ENCODE measurements around the gene ALDH7A1.

GRCh38 chr5:126635585-126635984 is 40.6 kb upstream of the ALDH7A1 start:
- no peak for TF ChIP-seq BHLHE40 (IDR thresholded peaks at IDR 0.05; ENCODE audit: borderline replicate concordance in 1 of 2, low read depth in 2 of 2, low read length in 1 of 2)
- no peak for TF ChIP-seq EZH2 (IDR thresholded peaks at IDR 0.05; ENCODE audit: borderline replicate concordance, control insufficient read depth, low read depth, low read length)
- no peak for TF ChIP-seq PKNOX1 (IDR thresholded peaks at IDR 0.05)
- no peak for TF ChIP-seq CTCF (IDR thresholded peaks at IDR 0.05 in 2 of 3, conservative IDR thresholded peaks at IDR 0.05 in 1 of 3; ENCODE audit: control insufficient read depth in 2 of 3, extremely low read depth in 1 of 3, insufficient read depth in 1 of 3, low read depth in 3 of 3, low read length in 3 of 3)
- TF ChIP-seq POLR2A (IDR thresholded peaks at IDR 0.05; ENCODE audit: low read depth, low read length) = no peak
- TF ChIP-seq SIN3A (IDR thresholded peaks at IDR 0.05; ENCODE audit: low read depth, low read length) = no peak
- no peak for TF ChIP-seq REST (IDR thresholded peaks at IDR 0.05; ENCODE audit: low read depth, low read length)
- no peak for TF ChIP-seq MAX (IDR thresholded peaks at IDR 0.05; ENCODE audit: low read depth, low read length)
- TF ChIP-seq SMAD1 (IDR thresholded peaks at IDR 0.05; ENCODE audit: low read depth, partially characterized antibody) = no peak
- no peak for TF ChIP-seq FOXM1 (IDR thresholded peaks at IDR 0.05; ENCODE audit: low read depth, low read length)
- TF ChIP-seq SIX5 (IDR thresholded peaks at IDR 0.05; ENCODE audit: low read depth, low read length, severe bottlenecking) = no peak
- no peak for TF ChIP-seq JUND (IDR thresholded peaks at IDR 0.05; ENCODE audit: low read depth, low read length)
